LNCAP (cell line): Measurements from ENCODE around the gene KCNN3.

Experiments used
- TF ChIP-seq, protein P1 (sequence below): fragments of 450-650 bp; IDR thresholded peaks from 2 replicates; pipeline ENCODE4 v1.5.1; 2017; ENCODE audit warnings: mild to moderate bottlenecking

Gene KCNN3

DNA sequence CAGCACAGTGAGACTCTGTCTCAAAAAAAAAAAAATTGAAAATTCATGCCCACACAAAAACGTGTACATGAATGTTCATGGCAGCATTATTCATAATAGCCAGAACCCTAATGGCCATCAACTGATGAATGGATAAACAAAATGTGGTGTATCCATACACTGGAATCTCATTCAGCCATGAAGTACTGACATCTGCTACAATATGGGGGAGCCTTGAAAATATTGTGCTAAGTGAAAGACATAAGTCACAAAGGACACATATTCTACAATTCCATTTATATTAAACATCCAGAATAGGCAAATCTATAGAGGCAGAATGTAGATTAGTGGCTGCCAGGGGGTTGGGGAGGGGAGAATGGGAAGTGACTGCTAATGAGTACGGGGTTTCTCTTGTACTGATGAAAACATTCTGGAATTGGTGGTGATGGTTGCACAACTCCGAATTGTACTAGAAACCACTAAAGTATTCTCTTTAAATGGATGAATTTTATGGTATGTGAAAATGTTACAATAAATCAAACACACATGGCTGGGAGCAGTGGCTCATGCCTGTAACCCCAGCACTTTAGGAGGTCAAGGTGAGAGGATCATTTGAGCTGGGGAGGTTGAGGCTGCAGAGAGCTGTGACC is 33.0 kb upstream of the KCNN3 start:
- TF ChIP-seq, protein P1, sequence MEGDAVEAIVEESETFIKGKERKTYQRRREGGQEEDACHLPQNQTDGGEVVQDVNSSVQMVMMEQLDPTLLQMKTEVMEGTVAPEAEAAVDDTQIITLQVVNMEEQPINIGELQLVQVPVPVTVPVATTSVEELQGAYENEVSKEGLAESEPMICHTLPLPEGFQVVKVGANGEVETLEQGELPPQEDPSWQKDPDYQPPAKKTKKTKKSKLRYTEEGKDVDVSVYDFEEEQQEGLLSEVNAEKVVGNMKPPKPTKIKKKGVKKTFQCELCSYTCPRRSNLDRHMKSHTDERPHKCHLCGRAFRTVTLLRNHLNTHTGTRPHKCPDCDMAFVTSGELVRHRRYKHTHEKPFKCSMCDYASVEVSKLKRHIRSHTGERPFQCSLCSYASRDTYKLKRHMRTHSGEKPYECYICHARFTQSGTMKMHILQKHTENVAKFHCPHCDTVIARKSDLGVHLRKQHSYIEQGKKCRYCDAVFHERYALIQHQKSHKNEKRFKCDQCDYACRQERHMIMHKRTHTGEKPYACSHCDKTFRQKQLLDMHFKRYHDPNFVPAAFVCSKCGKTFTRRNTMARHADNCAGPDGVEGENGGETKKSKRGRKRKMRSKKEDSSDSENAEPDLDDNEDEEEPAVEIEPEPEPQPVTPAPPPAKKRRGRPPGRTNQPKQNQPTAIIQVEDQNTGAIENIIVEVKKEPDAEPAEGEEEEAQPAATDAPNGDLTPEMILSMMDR: no peak

DNA sequence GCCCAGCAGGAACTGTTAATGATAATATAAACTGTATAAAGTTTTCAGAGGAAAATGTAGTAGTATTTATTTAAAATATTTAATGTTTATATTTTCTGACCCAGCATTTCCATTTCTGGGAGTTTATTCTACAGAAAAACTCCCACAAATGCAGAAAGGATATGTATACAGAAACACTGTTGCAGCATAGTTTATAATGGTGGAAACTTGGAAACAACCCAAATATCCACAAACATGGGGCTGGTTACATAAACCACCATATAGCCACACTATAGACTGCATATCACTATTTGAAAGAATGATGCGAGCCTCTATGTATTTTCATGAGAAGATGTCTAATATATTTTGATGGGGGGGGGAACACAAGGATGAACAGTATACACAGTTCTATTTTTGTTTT is 31.5 kb upstream of the KCNN3 start:
- TF ChIP-seq, protein P1: no peak

DNA sequence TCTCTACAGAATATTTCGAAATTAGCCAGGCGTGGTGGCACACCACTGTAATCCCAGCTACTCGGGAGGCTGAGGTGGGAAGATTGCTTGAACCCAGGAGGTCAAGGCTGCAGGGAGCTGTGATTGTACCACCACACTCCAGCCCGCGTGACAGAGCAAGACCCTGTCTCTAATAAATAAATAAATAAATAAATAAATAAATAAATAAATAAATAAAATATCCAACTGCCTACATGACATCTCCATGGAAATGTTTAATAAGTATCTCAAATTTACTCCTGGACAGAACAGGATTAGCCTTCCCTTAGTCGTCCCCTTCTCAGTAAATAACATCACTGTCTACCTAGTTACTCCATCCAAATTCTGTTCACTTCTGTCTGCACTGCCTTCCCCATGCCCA is 29.0 kb upstream of the KCNN3 start:
- TF ChIP-seq, protein P1: no peak

DNA sequence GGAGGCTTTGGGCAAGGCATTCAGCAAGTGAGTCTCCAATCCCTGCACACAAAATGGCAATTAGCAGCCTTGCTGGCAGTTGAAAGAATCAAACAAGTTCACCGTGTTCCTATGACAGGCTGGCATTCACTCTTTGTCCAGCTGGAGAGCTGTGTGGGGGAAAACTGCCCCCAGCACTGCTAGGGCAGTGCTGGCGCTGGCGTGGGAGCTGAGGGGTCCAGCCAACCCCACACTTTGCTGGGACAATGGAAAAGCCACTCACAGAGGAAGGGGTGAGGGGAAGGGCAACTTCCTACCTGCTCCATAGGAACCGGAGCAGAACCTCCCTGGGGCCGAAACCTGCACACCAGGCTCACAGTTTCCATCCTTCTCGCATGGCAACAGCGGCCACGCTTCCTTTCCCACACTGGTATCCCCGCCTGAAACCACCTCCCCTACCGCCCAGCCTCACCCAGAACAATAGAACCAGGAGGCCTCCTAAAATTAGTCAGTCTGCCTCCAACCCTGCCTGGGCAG is 26.7 kb upstream of the KCNN3 start:
- TF ChIP-seq, protein P1: no peak

DNA sequence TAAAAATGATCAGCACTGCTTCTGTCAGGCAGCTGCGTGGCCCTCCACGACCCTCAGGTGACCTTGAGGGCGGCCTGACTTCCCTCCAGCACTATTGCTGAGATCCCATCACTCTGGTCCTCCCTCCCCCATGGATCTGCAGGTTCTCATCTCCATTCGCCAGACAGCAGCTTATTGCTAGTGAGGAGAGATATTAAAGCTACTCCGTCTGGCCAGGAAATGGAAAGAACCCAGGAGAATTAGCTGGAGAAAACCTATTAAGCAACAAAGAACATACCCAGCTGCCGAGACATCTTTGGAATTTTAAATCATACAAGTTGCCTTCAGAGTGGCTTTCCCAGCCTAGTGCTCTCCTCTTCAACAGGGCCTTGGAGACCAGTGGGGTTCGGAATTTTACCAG is 25.7 kb upstream of the KCNN3 start:
- TF ChIP-seq, protein P1: no peak

DNA sequence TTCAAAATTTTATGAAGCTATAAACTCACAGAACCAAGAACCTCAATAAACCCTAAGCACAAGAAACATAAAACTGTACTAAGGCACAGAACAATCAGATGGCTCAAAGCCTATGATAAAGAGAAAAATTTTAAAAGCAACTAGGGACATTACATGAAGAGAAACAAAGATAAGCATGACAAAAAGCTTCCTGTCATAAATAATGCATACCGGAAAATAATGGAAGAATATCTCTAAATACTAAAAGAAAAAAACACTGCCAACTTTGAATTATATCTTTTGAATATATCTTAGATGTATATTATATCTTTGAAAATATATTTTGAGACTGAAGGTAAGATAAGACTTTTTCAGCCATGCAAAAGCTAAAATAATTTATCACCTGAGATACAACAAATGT is 21.4 kb upstream of the KCNN3 start:
- TF ChIP-seq, protein P1: no peak

DNA sequence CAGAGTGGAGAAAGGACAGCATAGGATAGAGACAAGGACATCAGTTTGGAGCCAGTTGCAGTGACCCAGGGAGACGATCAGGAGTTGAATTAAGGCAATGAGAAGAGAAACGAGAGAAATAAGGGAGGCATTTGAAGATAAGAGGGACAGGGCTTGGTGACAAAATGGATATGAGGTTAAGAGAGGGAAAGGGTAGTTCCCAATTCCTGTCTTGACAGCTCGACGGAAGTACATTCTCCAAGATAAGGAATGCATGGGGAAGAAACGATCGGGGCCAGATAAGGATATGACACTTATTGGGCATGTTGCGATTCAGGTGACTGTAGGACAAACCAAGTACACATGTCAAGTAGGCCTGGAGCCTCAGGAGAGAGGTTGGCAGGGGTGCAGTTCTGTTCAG is 18.7 kb upstream of the KCNN3 start:
- TF ChIP-seq, protein P1: no peak
